Gastrocnemius medialis (tissue), 4 donors: ENCODE results near the gene SLC3A2. TPM values are rescaled to one million over a fixed set of nuclear protein-coding genes. Genes with fewer than 3 reads are reported as not detected.
"Not testable (repeated sequence)": the region's sequence is repeated elsewhere in the genome, so short reads cannot be mapped to it uniquely, and the experiment has no call there.

Experiments
- ATAC-seq, 2 donors: fragments of 150-250 bp; one replicate each; pipeline ENCODE4 v1.9.1; 2016
- DNase-seq, 2 donors: peaks; one replicate each; pipeline ENCODE4 v3.0.0-alpha.2; 2019
- H3K27ac ChIP-seq, 4 donors: fragments of 200-600 bp; sonication (generic); 1 replicate in 1 of 4; 2 replicates in 3 of 4; pipeline ENCODE4 v1.5.1; 2016 to 2018; ENCODE audit warnings: mild to moderate bottlenecking in 2 of 4, moderate library complexity in 1 of 4
- H3K27me3 ChIP-seq, 3 donors: fragments of 200-600 bp; sonication (generic) in 2 of 3; 1 replicate in 1 of 3; 2 replicates in 2 of 3; pipeline versions ENCODE4 v1.5.1 to v1.6.0; 2016 to 2019; ENCODE audit warnings: mild to moderate bottlenecking in 1 of 3, moderate library complexity in 1 of 3
- H3K36me3 ChIP-seq, 2 donors: fragments of 200-600 bp; sonication (generic) in 1 of 2; one replicate each; pipeline ENCODE4 v1.5.1; 2017 to 2018
- H3K4me1 ChIP-seq, 2 donors: fragments of 200-600 bp; sonication (generic) in 1 of 2; one replicate each; pipeline ENCODE4 v1.5.1; 2016 to 2017; ENCODE audit warnings: mild to moderate bottlenecking in 2 of 2
- H3K4me3 ChIP-seq, 4 donors: fragments of 200-600 bp; sonication (generic) in 3 of 4; 1 replicate in 1 of 4; 2 replicates in 3 of 4; pipeline ENCODE4 v1.5.1; 2016 to 2019; ENCODE audit warnings: mild to moderate bottlenecking in 2 of 4
- H3K9me3 ChIP-seq, 3 donors: fragments of 200-600 bp; sonication (generic) in 2 of 3; 1 replicate in 1 of 3; 2 replicates in 2 of 3; pipeline ENCODE4 v1.5.1; 2016 to 2019
- POLR2A ChIP-seq, 2 donors: fragments of 450-650 bp; IDR thresholded peaks; one replicate each; pipeline ENCODE4 v1.6.1; 2017; ENCODE audit warnings: antibody characterized with exemption in 2 of 2, mild to moderate bottlenecking in 2 of 2, moderate library complexity in 2 of 2
- in situ Hi-C, 4 donors: fragments of 200-750 bp; cut with MboI; loops; one replicate each; pipeline versions ENCODE4 v1.15.0 to v1.8.0; 2017; ENCODE audit warnings: low sequenced_read_pairs in 4 of 4
- intact Hi-C: fragments of 100-400 bp; cut with DNase I; formaldehyde crosslinking; loops from one replicate; pipeline ENCODE4 v1.15.1; 2023; ENCODE audit warnings: low total_unique reads
- total RNA-seq, 4 donors: library from RNA; depleted of rRNA; stranded (reverse); fragments of >200 nt; gene quantifications; one replicate each; pipeline versions ENCODE4 v1.1.0 to v1.2.3, GENCODE V29; 2016
- TF ChIP-seq, protein P1 (sequence below), 5 experiments: fragments of 450-650 bp in 3 of 5; fragments of 200-600 bp in 2 of 5; sonication (generic) in 2 of 5; IDR thresholded peaks in 4 of 5; conservative IDR thresholded peaks in 1 of 5; 1 replicate in 4 of 5; 2 replicates in 1 of 5; pipeline ENCODE4 v1.5.1; 2016 to 2019; ENCODE audit warnings: antibody characterized with exemption in 5 of 5, mild to moderate bottlenecking in 3 of 5, moderate library complexity in 3 of 5

The SLC3A2 gene
- total RNA-seq, 4 donors from 2014 or later, result 158 to 278 (median 189) TPM

DNA sequence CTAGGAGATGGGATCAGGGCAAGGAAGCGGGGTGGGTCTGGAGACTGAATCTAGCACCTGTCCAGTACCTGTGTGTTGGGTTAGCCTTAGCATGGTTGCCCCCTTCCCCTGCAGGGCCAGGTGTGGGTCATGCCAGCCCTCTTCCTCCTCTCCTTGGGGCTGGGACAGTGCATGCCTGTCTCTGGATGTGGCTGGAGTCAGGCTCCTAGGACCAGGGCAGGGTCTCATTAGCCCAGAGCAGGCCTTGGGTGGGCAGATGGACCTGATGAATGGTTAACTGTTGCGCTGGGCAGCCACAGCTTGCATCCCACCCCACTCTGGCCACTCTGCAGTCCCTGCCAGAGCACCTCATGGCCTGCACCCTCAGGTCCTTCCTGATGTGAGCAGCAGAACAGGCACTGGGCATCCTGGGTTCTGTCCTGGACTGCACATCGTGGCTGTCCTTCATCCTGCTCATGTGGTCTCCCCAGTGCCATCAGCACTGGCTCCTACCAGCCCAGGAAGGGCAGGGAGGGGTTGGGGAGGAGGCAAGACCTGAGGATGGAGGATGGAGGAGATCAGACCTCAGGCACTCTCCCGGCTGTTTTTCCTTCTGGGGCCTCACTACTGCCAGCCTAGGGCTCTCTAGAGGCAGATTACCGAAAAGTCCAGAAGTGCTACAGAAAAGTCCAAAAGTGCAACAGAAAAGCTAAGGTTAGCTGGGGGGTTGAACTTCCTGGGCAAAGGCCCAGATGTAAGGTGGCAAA lies 53.2 kb downstream of the SLC3A2 start:
- Histone ChIP-seq H3K27ac (no peak overlapping the region), H3K36me3 (no peaks in the 10 kb centered on the region), H3K27me3 (no peaks in the 10 kb centered on the region), H3K9me3 (no peaks in the 10 kb centered on the region), H3K4me3 (no peak overlapping the region), H3K4me1 (no peaks in the 10 kb centered on the region)
- no peak for DNase-seq
- TF ChIP-seq, protein P1, sequence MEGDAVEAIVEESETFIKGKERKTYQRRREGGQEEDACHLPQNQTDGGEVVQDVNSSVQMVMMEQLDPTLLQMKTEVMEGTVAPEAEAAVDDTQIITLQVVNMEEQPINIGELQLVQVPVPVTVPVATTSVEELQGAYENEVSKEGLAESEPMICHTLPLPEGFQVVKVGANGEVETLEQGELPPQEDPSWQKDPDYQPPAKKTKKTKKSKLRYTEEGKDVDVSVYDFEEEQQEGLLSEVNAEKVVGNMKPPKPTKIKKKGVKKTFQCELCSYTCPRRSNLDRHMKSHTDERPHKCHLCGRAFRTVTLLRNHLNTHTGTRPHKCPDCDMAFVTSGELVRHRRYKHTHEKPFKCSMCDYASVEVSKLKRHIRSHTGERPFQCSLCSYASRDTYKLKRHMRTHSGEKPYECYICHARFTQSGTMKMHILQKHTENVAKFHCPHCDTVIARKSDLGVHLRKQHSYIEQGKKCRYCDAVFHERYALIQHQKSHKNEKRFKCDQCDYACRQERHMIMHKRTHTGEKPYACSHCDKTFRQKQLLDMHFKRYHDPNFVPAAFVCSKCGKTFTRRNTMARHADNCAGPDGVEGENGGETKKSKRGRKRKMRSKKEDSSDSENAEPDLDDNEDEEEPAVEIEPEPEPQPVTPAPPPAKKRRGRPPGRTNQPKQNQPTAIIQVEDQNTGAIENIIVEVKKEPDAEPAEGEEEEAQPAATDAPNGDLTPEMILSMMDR (IDR thresholded peaks at IDR 0.05 in 4 of 5, conservative IDR thresholded peaks at IDR 0.05 in 1 of 5), result no peak
- TF ChIP-seq POLR2A (IDR thresholded peaks at IDR 0.05), result no peak
- in situ Hi-C loops, result no loop called here
- ATAC-seq, result no peak
- intact Hi-C loops, result no loop called here

DNA sequence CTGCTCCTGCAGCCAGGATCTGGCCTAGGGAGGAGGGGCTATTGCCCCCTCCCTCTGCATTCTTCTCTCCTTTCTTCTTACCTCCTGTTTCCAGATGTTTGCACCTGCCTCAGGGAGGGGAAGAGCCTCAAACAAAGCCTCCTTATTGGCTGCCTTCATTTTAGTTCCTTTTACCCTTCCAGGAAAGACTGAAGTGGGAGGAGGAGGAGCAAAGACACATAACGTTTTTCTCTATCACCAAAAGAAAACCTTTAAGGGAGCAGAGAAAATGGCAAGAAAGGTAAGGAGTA lies 53.7 kb downstream of the SLC3A2 start:
- intact Hi-C loops (no loop called here), in situ Hi-C loops (no loop called here)
- no peak for ATAC-seq
- TF ChIP-seq, protein P1 (IDR thresholded peaks at IDR 0.05 in 4 of 5, conservative IDR thresholded peaks at IDR 0.05 in 1 of 5), result no peak
- TF ChIP-seq POLR2A (IDR thresholded peaks at IDR 0.05), result no peak
- Histone ChIP-seq H3K4me3 (no peak overlapping the region), H3K9me3 (no peaks in the 10 kb centered on the region), H3K27me3 (no peaks in the 10 kb centered on the region), H3K27ac (no peak overlapping the region), H3K4me1 (no peaks in the 10 kb centered on the region), H3K36me3 (no peaks in the 10 kb centered on the region)
- DNase-seq, result no peak

DNA sequence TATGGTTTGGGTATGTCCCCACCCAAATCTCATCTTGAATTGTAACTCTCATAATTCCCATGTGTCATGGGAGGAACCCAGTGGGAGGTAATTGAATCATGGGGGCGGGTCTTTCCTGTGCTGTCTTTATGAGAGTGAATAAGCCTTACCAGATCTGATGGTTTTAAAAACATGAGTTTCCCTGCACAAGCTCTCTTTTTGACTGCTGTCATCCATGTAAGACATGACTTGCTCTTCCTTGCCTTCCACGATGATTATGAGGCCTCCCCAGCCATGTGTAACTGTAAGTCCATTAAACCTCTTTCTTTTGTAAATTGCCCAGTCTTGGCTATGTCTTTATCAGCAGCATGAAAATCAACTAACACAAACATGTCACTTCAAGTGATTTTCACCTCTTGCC lies 56.8 kb downstream of the SLC3A2 start:
- H3K9me3 ChIP-seq, DNase-seq, H3K36me3 ChIP-seq, H3K27me3 ChIP-seq, H3K4me1 ChIP-seq, in situ Hi-C loops, H3K27ac ChIP-seq, H3K4me3 ChIP-seq, intact Hi-C loops, ATAC-seq: not testable (repeated sequence)

Other genes with a start within 250 kb of the SLC3A2 start
- gene GANAB, start 234.3 kb upstream of the SLC3A2 start, total RNA-seq, result 10 to 100 TPM; 41.3 to 65.1 (median 59.5) TPM
- 10 to 100 TPM; 17.3 to 28.3 (median 21.3) TPM for gene INTS5, start 227.6 kb upstream of the SLC3A2 start, total RNA-seq
- gene C11orf98, start 215.7 kb upstream of the SLC3A2 start, total RNA-seq, result 10 to 100 TPM; 36.1 to 44.7 (median 41.3) TPM
- 1 to 10 TPM; 1.7 to 4.5 (median 2.8) TPM for gene CSKMT, start 215.6 kb upstream of the SLC3A2 start, total RNA-seq
- gene UQCC3, start 209.2 kb upstream of the SLC3A2 start, total RNA-seq, result 10 to 100 TPM in 2 of 4 donors, 1 to 10 TPM in 2; 6.4 to 11.7 (median 9.0) TPM
- 1 to 10 TPM in 2 of 4 donors, under 1 TPM in 2; 0.82 to 2.1 (median 1.1) TPM for gene LBHD1, start 208.6 kb upstream of the SLC3A2 start, total RNA-seq
- gene UBXN1, start 201.8 kb upstream of the SLC3A2 start, total RNA-seq, result 100 to 1,000 TPM; 216 to 450 (median 265) TPM
- gene LRRN4CL, start 191.4 kb upstream of the SLC3A2 start, total RNA-seq, result 1 to 10 TPM; 3.7 to 6.4 (median 5.9) TPM
- 100 to 1,000 TPM in 1 of 4 donors, 10 to 100 TPM in 3; 33.4 to 114 (median 55.6) TPM for gene BSCL2, start 173.5 kb upstream of the SLC3A2 start, total RNA-seq
- gene GNG3, start 173.2 kb upstream of the SLC3A2 start, total RNA-seq, result not detected
- 10 to 100 TPM in 3 of 4 donors, 1 to 10 TPM in 1; 4.8 to 14.9 (median 11.8) TPM for gene HNRNPUL2, start 153.4 kb upstream of the SLC3A2 start, total RNA-seq
- gene TTC9C, start 152.4 kb upstream of the SLC3A2 start, total RNA-seq, result 10 to 100 TPM; 11.5 to 16.3 (median 14.1) TPM
- 10 to 100 TPM in 1 of 4 donors, 1 to 10 TPM in 3; 5.6 to 10.5 (median 7.7) TPM for gene ZBTB3, start 126.7 kb upstream of the SLC3A2 start, total RNA-seq
- 10 to 100 TPM; 25.2 to 45.5 (median 29.6) TPM for gene POLR2G, start 119.3 kb upstream of the SLC3A2 start, total RNA-seq
- 10 to 100 TPM; 13.5 to 43.2 (median 21.4) TPM for gene TAF6L, start 109.5 kb upstream of the SLC3A2 start, total RNA-seq
- 10 to 100 TPM; 26.3 to 52.5 (median 44.3) TPM for gene TMEM179B, start 93.5 kb upstream of the SLC3A2 start, total RNA-seq
- gene TMEM223, start 88.9 kb upstream of the SLC3A2 start, total RNA-seq, result 10 to 100 TPM; 17.1 to 41.6 (median 23.8) TPM
- gene NXF1, start 75.5 kb upstream of the SLC3A2 start, total RNA-seq, result 10 to 100 TPM; 27.2 to 47.1 (median 46.1) TPM
- 10 to 100 TPM; 16.2 to 26.0 (median 24.9) TPM for gene STX5, start 48.8 kb upstream of the SLC3A2 start, total RNA-seq
- gene TEX54, start 48.1 kb upstream of the SLC3A2 start, total RNA-seq, result not detected
- gene WDR74, start 41.3 kb upstream of the SLC3A2 start, total RNA-seq, result 100 to 1,000 TPM in 1 of 4 donors, 10 to 100 TPM in 3; 66.4 to 133 (median 87.0) TPM
- gene CHRM1, start 40.5 kb downstream of the SLC3A2 start, total RNA-seq, result not detected
- not detected for gene SLC22A6, start 104.1 kb downstream of the SLC3A2 start, total RNA-seq
- not detected for gene SLC22A8, start 134.9 kb downstream of the SLC3A2 start, total RNA-seq